Upper lobe of left lung (tissue), 6 donors: Measurements from ENCODE around the gene RARB. TPM values are rescaled to one million over a fixed set of nuclear protein-coding genes. Genes with fewer than 3 reads are reported as not detected.

Experiments
- ATAC-seq, 2 donors: fragments of 200-7000 bp; cut with Tn5 transposase; one replicate each; pipeline ENCODE4 v1.9.1; 2022; ENCODE audit warnings: mild to moderate bottlenecking in 2 of 2, moderate library complexity in 2 of 2; ENCODE audit not compliant: low FRiP score in 2 of 2
- DNase-seq, 2 donors: peaks; one replicate each; pipeline ENCODE4 v3.0.0-alpha.2; 2019 to 2020
- H3K27ac ChIP-seq, 4 donors: fragments of 200-600 bp; sonication (generic); one replicate each; pipeline ENCODE4 v1.5.1; 2016 to 2019
- H3K27me3 ChIP-seq, 4 donors: fragments of 200-600 bp; sonication (generic); one replicate each; pipeline ENCODE4 v1.5.1; 2017 to 2019
- H3K36me3 ChIP-seq, 4 donors: fragments of 200-600 bp; sonication (generic); one replicate each; pipeline ENCODE4 v1.5.1; 2016 to 2019
- H3K4me1 ChIP-seq, 4 donors: fragments of 200-600 bp; sonication (generic); one replicate each; pipeline ENCODE4 v1.5.1; 2018 to 2019
- H3K4me3 ChIP-seq, 4 donors: fragments of 200-600 bp; sonication (generic); one replicate each; pipeline ENCODE4 v1.5.1; 2017 to 2019; ENCODE audit warnings: mild to moderate bottlenecking in 2 of 4, moderate library complexity in 1 of 4
- H3K9me3 ChIP-seq, 4 donors: fragments of 200-600 bp; sonication (generic); one replicate each; pipeline ENCODE4 v1.5.1; 2018 to 2019
- CTCF ChIP-seq, 6 experiments: fragments of 450-650 bp in 4 of 6; fragments of 200-600 bp in 2 of 6; sonication (generic) in 2 of 6; IDR thresholded peaks; one replicate each; pipeline ENCODE4 v1.5.1; 2016 to 2019; ENCODE audit warnings: antibody characterized with exemption in 6 of 6
- EP300 ChIP-seq, 4 donors: sonication (generic); formaldehyde crosslinking; IDR thresholded peaks; one replicate each; pipeline ENCODE4 v1.5.1; 2017; ENCODE audit warnings: antibody characterized with exemption in 4 of 4, control low read depth in 2 of 4
- POLR2A ChIP-seq, 4 donors: fragments of 450-650 bp; IDR thresholded peaks; one replicate each; pipeline ENCODE4 v1.5.1; 2016 to 2017; ENCODE audit warnings: antibody characterized with exemption in 4 of 4, mild to moderate bottlenecking in 2 of 4
- POLR2AphosphoS5 ChIP-seq, 2 donors: sonication (generic); formaldehyde crosslinking; IDR thresholded peaks; one replicate each; pipeline ENCODE4 v1.5.1; 2017; ENCODE audit warnings: antibody characterized with exemption in 2 of 2
- WGBS, 2 donors: methylation state at CpG; one replicate each; pipeline ENCODE4 v1.1.5; 2017 to 2018; 5-methylcytosine and 5-hydroxymethylcytosine counted together
- total RNA-seq, 6 donors: library from RNA; depleted of rRNA in 4 of 6; stranded (reverse); fragments of >200 nt in 4 of 6; gene quantifications; one replicate each; pipeline versions ENCODE4 v1.1.0 to v1.2.1, GENCODE V29; 2016 to 2021
- donor health status: DM: no; HTN: no; CAD: no; lungs with moderate emphysema.
- donor health status: DM: no; HTN: yes; CAD: no; lungs with severe emphysema.

RARB gene
- total RNA-seq, 6 donors from 2014 or later = 3.9 to 15.4 (median 6.4) TPM

- H3K36me3 ChIP-seq = no peaks in the 10 kb centered on the region
- no peak for DNase-seq
- no peak overlapping the region for H3K4me3 ChIP-seq
- H3K27ac ChIP-seq = peak overlapping the region in 1 of 4 donors; percentile 42
- H3K27me3 ChIP-seq = no peaks in the 10 kb centered on the region
- TF ChIP-seq CTCF (IDR thresholded peaks at IDR 0.05) (no peak), EP300 (IDR thresholded peaks at IDR 0.05) (no peak), POLR2AphosphoS5 (IDR thresholded peaks at IDR 0.05) (no peak), POLR2A (IDR thresholded peaks at IDR 0.05) (no peak)
- H3K4me1 ChIP-seq = peaks cover 10 to 31% (median 16%) of the 10 kb centered on the region in 4 donors
- H3K9me3 ChIP-seq = no peaks in the 10 kb centered on the region
- 81 to 84% methylated on average over 6 of the region's 6 CpGs for WGBS, 2 donors
- no peak for ATAC-seq
Measured at GRCh38 chr3:25558796-25559195, 130.7 kb downstream of the RARB start.

- H3K4me3 ChIP-seq = no peak overlapping the region
- no peak overlapping the region for H3K27ac ChIP-seq
- H3K4me1 ChIP-seq = no peaks in the 10 kb centered on the region
- no peak for TF ChIP-seq CTCF (IDR thresholded peaks at IDR 0.05)
- TF ChIP-seq EP300 (IDR thresholded peaks at IDR 0.05) = no peak
- TF ChIP-seq POLR2AphosphoS5 (IDR thresholded peaks at IDR 0.05) = no peak
- no peak for TF ChIP-seq POLR2A (IDR thresholded peaks at IDR 0.05)
- no peak for ATAC-seq
- no peak for DNase-seq
- WGBS, 2 donors = 76 to 86% methylated on average over 1 of the region's 1 CpG
- H3K9me3 ChIP-seq = no peaks in the 10 kb centered on the region
- no peaks in the 10 kb centered on the region for H3K27me3 ChIP-seq
- H3K36me3 ChIP-seq = no peaks in the 10 kb centered on the region
Measured at GRCh38 chr3:25563601-25564000, 135.5 kb downstream of the RARB start.

GRCh38 chr3:25564075-25564474, 136.0 kb downstream of the RARB start:
- Histone ChIP-seq H3K4me1 (no peaks in the 10 kb centered on the region), H3K4me3 (no peak overlapping the region), H3K9me3 (no peaks in the 10 kb centered on the region), H3K27me3 (no peaks in the 10 kb centered on the region), H3K36me3 (no peaks in the 10 kb centered on the region), H3K27ac (no peak overlapping the region)
- TF ChIP-seq CTCF (IDR thresholded peaks at IDR 0.05) = no peak
- no peak for TF ChIP-seq EP300 (IDR thresholded peaks at IDR 0.05)
- no peak for TF ChIP-seq POLR2AphosphoS5 (IDR thresholded peaks at IDR 0.05)
- no peak for TF ChIP-seq POLR2A (IDR thresholded peaks at IDR 0.05)
- DNase-seq (no peak), ATAC-seq (no peak)
- 96 to 97% methylated on average over 4 of the region's 4 CpGs for WGBS, 2 donors

GRCh38 chr3:25565807-25566206, 137.7 kb downstream of the RARB start:
- no peak for ATAC-seq
- H3K36me3 ChIP-seq = no peaks in the 10 kb centered on the region
- TF ChIP-seq EP300 (IDR thresholded peaks at IDR 0.05) (no peak), POLR2A (IDR thresholded peaks at IDR 0.05) (no peak), POLR2AphosphoS5 (IDR thresholded peaks at IDR 0.05) (no peak), CTCF (IDR thresholded peaks at IDR 0.05) (no peak)
- no peaks in the 10 kb centered on the region for H3K9me3 ChIP-seq
- H3K27me3 ChIP-seq = no peaks in the 10 kb centered on the region
- H3K4me3 ChIP-seq = no peak overlapping the region
- WGBS, 2 donors = 92 to 98% methylated on average over 6 to 7 of the region's 7 CpGs
- no peak overlapping the region for H3K27ac ChIP-seq
- DNase-seq = no peak
- H3K4me1 ChIP-seq = no peaks in the 10 kb centered on the region

GRCh38 chr3:25566358-25566920, 138.4 kb downstream of the RARB start:
- H3K4me1 ChIP-seq = no peaks in the 10 kb centered on the region
- TF ChIP-seq POLR2A (IDR thresholded peaks at IDR 0.05) (no peak), CTCF (IDR thresholded peaks at IDR 0.05) (no peak), POLR2AphosphoS5 (IDR thresholded peaks at IDR 0.05) (no peak)
- ATAC-seq = no peak
- H3K27me3 ChIP-seq = no peaks in the 10 kb centered on the region
- no peak overlapping the region for H3K4me3 ChIP-seq
- no peaks in the 10 kb centered on the region for H3K9me3 ChIP-seq
- WGBS, 2 donors = 79 to 91% methylated on average over 5 of the region's 5 CpGs
- no peak for DNase-seq
- no peak overlapping the region for H3K27ac ChIP-seq
- H3K36me3 ChIP-seq = peaks cover 0 to 6% (median 1%) of the 10 kb centered on the region in 4 donors
